Small intestine (tissue), 7 donors: ENCODE measurements around the gene PTAFR. TPM values are rescaled to one million over a fixed set of nuclear protein-coding genes. Genes with fewer than 3 reads are reported as not detected.
A peak's percentile ranks its signal among the peaks of the same experiment; 100 is the strongest.

ENCODE experiments used
- DNase-seq, 2 donors: peaks; one replicate each; pipeline versions ENCODE4 v3.0.0 to v3.0.0-alpha.2; 2013
- FAIRE-seq: peaks from 2 replicates; lab custom pipeline; 2012; peaks lifted over from hg19 to GRCh38; lab: Jason Lieb, UNC
- H3K27ac ChIP-seq, 3 donors: one replicate each; pipeline ENCODE4 v1.5.1; 2013; ENCODE audit warnings: low read length in 2 of 3, mild to moderate bottlenecking in 2 of 3, control low read depth in 1 of 3, inconsistent platforms in 1 of 3, low read depth in 1 of 3, moderate library complexity in 1 of 3
- H3K27me3 ChIP-seq, 3 donors: one replicate each; pipeline ENCODE4 v1.6.1; 2013; ENCODE audit warnings: low read length in 3 of 3, inconsistent platforms in 1 of 3; ENCODE audit not compliant: control insufficient read depth in 3 of 3, insufficient read depth in 3 of 3
- H3K36me3 ChIP-seq, 3 donors: one replicate each; pipeline ENCODE4 v1.6.1; 2013; ENCODE audit warnings: low read length in 3 of 3, inconsistent platforms in 1 of 3, low read depth in 1 of 3, mild to moderate bottlenecking in 1 of 3, moderate library complexity in 1 of 3; ENCODE audit not compliant: control insufficient read depth in 3 of 3, insufficient read depth in 2 of 3
- H3K4me1 ChIP-seq, 3 donors: one replicate each; pipeline ENCODE4 v1.6.1; 2013; ENCODE audit warnings: low read length in 2 of 3, inconsistent platforms in 1 of 3, low read depth in 1 of 3, mild to moderate bottlenecking in 1 of 3, moderate library complexity in 1 of 3; ENCODE audit not compliant: control insufficient read depth in 3 of 3, insufficient read depth in 2 of 3
- H3K4me3 ChIP-seq, 3 donors: one replicate each; pipeline ENCODE4 v1.5.1; 2013; ENCODE audit warnings: low read length in 3 of 3, control low read depth in 1 of 3, inconsistent platforms in 1 of 3, low read depth in 1 of 3, mild to moderate bottlenecking in 1 of 3, moderate library complexity in 1 of 3
- H3K9me3 ChIP-seq, 2 donors: one replicate each; pipeline ENCODE4 v1.6.1; 2013; ENCODE audit warnings: low read depth in 1 of 2, low read length in 1 of 2; ENCODE audit not compliant: control insufficient read depth in 2 of 2, insufficient read depth in 1 of 2
- WGBS, 3 donors: extraction: QIAGEN DNeasy Blood & Tissue Kit; methylation state at CpG; one replicate each; pipeline ENCODE4 v1.1.7; 2013; 5-methylcytosine and 5-hydroxymethylcytosine counted together
- polyA plus RNA-seq, 4 donors: library from polyadenylated mRNA; stranded (reverse) in 3 of 4; unstranded in 1 of 4; fragments of 200-250 nt in 3 of 4; fragments of 120-200 nt in 1 of 4; gene quantifications; one replicate each; pipeline versions ENCODE4 v1.2.1 to v1.2.3, GENCODE V29; 2013
- donor health status: healthy with polysubstance abuse.
- donor health status: control.
- donor health status: control.
- donor health status: Bipolar disorder and iron deficiency.
- donor health status: healthy.

The PTAFR gene
- polyA plus RNA-seq, 4 donors: 1.1 to 5.2 (median 2.6) TPM

DNA sequence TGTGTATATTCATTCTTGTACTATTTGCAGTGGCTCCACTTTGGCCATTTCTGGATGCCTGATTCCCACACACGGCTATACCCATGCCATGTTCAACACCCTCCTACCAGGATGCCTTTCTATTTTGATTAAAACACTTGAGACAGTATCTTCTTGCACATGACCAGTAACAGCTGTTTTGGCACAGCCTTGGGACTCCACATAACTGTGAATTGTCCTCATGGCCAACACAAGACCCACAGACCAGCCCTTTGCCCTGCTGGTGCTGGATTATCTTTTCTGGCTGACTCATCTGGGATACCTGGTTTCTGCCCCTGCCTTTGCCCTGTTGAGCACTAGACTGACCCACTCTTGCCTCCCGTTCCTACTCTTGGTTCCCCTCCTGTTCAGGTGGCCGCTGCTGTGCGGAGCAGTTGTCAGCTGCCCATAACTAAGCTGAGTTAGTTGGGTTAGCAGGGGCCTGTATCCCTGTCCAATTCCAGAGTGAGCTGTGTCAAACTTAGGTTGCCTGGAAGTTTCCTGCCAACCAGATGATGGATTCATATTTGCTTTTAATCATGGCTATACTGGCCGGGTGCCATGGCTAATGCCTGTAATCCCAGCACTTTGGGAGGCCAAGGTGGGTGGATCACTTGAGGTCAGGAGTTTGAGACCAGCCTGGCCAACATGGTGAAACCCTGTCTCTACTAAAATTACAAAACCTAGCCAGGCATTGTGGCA, 77.3 kb downstream of the PTAFR start:
- DNase-seq: peak; percentile 22 to 73
- H3K27me3 ChIP-seq: no peaks in the 10 kb centered on the region
- FAIRE-seq: no peak
- H3K36me3 ChIP-seq: no peaks in the 10 kb centered on the region
- H3K4me3 ChIP-seq: no peak overlapping the region
- 75 to 85% (median 78%) methylated on average over 5 of the region's 5 CpGs for WGBS, 3 donors
- no peaks in the 10 kb centered on the region for H3K9me3 ChIP-seq
- no peak overlapping the region for H3K27ac ChIP-seq
- H3K4me1 ChIP-seq: peaks cover 0 to 2% (median 0%) of the 10 kb centered on the region in 3 donors

Other genes starting within 250 kb of the PTAFR start
- gene SMPDL3B, start 241.7 kb downstream of the PTAFR start, polyA plus RNA-seq: 10 to 100 TPM; 17.3 to 22.6 (median 19.2) TPM
- 1 to 10 TPM; 4.9 to 9.4 (median 7.4) TPM for gene XKR8, start 216.7 kb downstream of the PTAFR start, polyA plus RNA-seq
- 10 to 100 TPM in 1 of 4 donors, 1 to 10 TPM in 3; 3.2 to 17.4 (median 6.4) TPM for gene EYA3, start 88.1 kb downstream of the PTAFR start, polyA plus RNA-seq
- gene DNAJC8, start 56.3 kb upstream of the PTAFR start, polyA plus RNA-seq: 10 to 100 TPM; 62.2 to 96.1 (median 72.3) TPM
- 1,000 to 10,000 TPM in 1 of 4 donors, 100 to 1,000 TPM in 3; 389 to 1,616 (median 793) TPM for gene ATP5IF1, start 59.4 kb upstream of the PTAFR start, polyA plus RNA-seq
- gene SESN2, start 82.8 kb upstream of the PTAFR start, polyA plus RNA-seq: 10 to 100 TPM; 16.8 to 42.1 (median 30.4) TPM
- 10 to 100 TPM; 24.6 to 39.4 (median 28.3) TPM for gene MED18, start 152.3 kb upstream of the PTAFR start, polyA plus RNA-seq
- 10 to 100 TPM; 15.9 to 39.1 (median 26.0) TPM for gene PHACTR4, start 193.1 kb upstream of the PTAFR start, polyA plus RNA-seq